B cell (primary cell): ENCODE measurements around the gene IPO7.

Source experiments
- EZH2 ChIP-seq: IDR thresholded peaks from 2 replicates; pipeline ENCODE4 v1.6.1; 2012; ENCODE audit warnings: borderline replicate concordance, low read depth, mild to moderate bottlenecking, moderate library complexity, low read length; ENCODE audit not compliant: insufficient read depth, poor library complexity, severe bottlenecking
- TF ChIP-seq, protein P1 (sequence below): fragments of 200-600 bp; IDR thresholded peaks from one replicate; pipeline ENCODE4 v1.8.0; 2022; ENCODE audit warnings: antibody characterized with exemption, mild to moderate bottlenecking

GRCh38 chr11:9479899-9480298 is 95.4 kb downstream of the IPO7 start:
- TF ChIP-seq, protein P1, sequence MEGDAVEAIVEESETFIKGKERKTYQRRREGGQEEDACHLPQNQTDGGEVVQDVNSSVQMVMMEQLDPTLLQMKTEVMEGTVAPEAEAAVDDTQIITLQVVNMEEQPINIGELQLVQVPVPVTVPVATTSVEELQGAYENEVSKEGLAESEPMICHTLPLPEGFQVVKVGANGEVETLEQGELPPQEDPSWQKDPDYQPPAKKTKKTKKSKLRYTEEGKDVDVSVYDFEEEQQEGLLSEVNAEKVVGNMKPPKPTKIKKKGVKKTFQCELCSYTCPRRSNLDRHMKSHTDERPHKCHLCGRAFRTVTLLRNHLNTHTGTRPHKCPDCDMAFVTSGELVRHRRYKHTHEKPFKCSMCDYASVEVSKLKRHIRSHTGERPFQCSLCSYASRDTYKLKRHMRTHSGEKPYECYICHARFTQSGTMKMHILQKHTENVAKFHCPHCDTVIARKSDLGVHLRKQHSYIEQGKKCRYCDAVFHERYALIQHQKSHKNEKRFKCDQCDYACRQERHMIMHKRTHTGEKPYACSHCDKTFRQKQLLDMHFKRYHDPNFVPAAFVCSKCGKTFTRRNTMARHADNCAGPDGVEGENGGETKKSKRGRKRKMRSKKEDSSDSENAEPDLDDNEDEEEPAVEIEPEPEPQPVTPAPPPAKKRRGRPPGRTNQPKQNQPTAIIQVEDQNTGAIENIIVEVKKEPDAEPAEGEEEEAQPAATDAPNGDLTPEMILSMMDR = no peak
- no peak for TF ChIP-seq EZH2
